OCI-M1 (cell line): ENCODE measurements around the gene CEP89.
"Not testable (repeated sequence)": the region's sequence is repeated elsewhere in the genome, so short reads cannot be mapped to it uniquely, and the experiment has no call there.

Experiments
- DNase-seq: peaks from one replicate; lab custom pipeline; 2025; lab: John Stamatoyannopoulos, UW

Gene CEP89

GRCh38 chr19:32869966-32870573 lies 101.7 kb downstream of the CEP89 start:
- no peak for DNase-seq

DNA sequence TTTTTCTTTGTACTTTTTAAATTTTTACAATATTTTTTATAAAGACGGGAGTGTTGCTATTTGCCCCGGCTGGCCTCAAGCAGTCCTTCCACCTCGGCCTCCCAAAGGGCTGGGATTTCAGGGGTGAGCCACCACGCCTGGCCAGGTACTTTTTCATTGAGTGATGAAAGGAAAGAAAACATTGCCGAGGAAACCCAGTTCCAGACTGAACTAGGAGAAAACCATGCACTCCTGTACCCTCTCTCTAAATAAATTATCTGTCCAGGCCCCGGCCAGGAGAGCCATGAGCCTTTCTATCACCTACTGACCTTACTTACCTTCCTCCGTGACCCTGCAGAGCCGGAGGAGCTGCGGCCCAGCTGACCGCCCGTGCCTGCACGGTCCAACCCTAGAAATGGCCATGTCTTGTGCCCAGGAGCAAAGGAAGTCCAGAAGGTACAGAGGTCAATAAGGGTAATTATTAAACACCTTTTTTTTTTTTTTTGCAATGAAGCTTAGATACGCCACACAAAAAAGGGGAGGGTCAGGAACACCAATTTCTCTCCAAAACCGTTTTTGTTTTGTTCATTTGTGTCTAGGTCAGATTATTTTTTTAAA lies 102.3 kb downstream of the CEP89 start, which contains the start of gene SLC7A9:
Gene SLC7A9, minus strand, starts transcription at position 399 of the 597 bp plus-strand sequence. CDS start 1,233 bp downstream, outside the sequence.
- no peak for DNase-seq

GRCh38 chr19:32868206-32868950 lies 103.4 kb downstream of the CEP89 start:
- DNase-seq, result no peak

GRCh38 chr19:32867436-32867835 lies 104.3 kb downstream of the CEP89 start:
- not testable (repeated sequence) for DNase-seq

- no peak for DNase-seq
Observed at GRCh38 chr19:32866564-32867265, 105.0 kb downstream of the CEP89 start.

DNA sequence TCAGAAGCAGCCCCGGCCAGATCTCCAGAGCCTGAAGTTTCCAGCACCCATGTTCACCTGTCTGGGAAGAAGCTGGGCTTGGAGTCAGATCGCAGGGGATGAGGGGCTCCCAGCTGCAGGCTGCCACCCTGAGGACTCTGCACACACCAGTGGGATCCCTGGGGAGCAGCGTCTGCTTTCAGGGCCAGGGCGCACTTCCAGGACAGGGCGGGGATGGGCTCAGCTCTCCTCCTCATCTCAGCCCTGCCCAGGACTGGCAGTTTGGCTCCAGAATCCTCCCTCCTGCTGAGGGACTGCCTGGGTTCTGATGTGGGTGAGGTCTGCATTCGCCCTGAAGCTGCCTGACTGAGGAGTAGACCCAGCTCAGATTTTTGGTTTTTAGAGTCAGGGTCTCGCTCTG lies 105.7 kb downstream of the CEP89 start:
- DNase-seq, result no peak

GRCh38 chr19:32865326-32865725 lies 106.4 kb downstream of the CEP89 start:
- DNase-seq, result no peak

DNA sequence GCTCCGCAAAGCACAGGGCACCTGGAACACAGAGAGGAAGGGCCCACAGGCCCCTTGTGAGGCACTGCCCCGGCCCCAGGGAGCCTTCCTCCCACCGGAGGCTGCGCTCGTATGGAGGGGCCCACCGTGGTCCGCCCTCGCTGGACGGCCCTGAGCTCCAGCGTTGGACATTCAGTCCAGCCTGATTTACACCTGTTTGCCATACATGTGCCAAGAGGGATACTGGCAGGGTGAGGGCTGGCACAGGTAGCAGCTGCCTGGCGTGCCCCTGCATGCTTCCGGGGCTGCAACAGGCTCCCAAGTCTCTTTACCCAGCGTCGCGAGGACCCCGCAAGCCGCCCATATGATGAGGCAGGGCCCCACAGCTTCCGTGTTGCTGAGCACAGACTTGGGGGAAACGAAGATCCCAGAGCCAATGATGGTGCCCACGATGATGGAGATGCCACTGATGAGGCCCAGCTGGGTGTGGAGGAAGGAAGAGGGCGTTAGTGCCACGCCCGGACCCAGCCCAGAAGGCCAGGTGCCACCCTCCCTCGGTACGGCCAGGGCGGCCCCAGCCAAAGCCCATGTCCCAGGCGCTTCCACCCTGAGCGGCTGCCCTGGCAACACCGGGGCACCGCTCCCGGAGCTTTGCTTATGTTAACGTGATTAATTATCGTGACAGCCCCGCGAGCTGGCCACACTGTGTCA lies 107.3 kb downstream of the CEP89 start:
- no peak for DNase-seq

- DNase-seq, result no peak
Observed at GRCh38 chr19:32863841-32864240, 107.9 kb downstream of the CEP89 start.

DNA sequence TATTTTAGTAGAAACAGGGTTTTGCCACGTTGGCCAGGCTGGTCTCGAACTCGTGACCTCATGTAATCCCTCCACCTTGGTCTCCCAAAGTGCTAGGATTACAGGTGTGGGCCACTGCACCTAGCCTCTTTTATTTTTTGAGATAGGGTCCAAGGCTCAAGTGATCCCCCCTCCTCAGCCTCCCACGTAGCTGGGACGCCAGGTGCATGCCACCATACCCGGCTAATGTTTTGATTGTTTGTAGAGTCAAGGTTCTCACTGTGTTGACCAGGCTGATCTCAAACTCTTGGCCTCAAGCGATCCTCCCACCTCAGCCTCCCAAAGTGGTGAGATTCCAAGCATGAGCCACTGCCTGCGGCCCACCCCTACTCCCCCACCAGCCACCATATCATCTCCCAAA lies 108.5 kb downstream of the CEP89 start:
- DNase-seq, result no peak

GRCh38 chr19:32862741-32863140 lies 109.0 kb downstream of the CEP89 start:
- DNase-seq, result no peak

- no peak for DNase-seq
Observed at GRCh38 chr19:32862173-32862572, 109.6 kb downstream of the CEP89 start.

DNA sequence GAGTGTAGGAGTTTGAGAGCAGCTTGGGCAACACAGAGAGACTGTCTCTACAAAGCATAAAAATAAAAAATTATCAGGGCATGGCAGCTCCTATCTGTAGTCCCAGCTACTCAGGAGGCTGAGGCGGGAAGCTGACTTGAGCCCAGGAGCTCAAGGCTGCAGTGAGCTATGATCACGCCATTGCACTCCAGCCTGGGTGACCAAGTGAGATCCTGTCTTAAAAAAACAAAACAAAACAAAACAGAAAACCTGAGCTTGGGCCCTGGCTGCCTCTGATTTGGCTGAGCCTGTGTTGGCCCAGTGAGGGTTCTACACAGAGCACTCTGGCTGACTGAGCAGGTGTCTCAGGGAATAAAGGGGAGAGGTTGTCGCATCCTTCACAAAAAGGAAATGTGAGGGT lies 110.2 kb downstream of the CEP89 start:
- DNase-seq, result peak; percentile 9

DNA sequence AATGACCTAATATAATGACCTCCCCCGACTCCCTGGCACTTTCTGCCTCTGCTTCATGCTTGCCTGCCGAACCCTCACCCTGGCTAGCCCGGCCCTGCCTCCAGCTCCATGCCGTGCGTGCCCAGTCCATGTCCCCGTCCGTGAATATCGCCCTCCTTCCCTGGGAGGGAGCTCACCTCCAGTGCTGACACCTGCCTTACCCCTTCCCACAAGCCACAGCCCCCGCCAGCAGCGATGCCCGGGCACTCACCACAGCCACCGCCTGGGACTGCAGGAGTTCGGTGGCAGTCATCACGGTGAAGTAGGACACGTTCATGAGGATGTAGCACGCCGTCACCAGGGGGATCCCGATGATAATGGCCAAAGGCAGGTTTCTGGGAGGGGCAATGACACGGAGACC lies 112.2 kb downstream of the CEP89 start:
- DNase-seq, result no peak

GRCh38 chr19:32858559-32858958 lies 113.2 kb downstream of the CEP89 start:
- no peak for DNase-seq

DNA sequence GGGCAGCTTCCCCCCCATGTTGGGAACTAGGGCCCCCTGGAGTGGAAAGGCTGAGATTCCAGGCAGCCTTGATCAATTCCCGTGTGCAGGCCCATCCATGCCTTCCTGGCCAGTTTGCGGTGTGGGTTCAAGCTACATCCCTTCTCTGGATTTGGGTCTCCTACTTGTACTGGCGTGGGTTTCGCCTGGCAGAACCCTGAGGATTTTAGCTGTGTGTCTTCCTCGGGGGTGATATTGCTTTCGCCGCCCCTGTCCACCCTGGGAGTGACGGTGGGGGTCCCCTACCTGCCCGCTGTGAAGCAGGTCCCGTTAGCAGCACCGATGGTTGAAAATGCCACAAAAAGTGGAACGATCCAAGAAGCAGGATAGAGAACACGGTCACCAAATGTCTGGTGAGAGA lies 113.6 kb downstream of the CEP89 start:
- DNase-seq, result no peak

DNA sequence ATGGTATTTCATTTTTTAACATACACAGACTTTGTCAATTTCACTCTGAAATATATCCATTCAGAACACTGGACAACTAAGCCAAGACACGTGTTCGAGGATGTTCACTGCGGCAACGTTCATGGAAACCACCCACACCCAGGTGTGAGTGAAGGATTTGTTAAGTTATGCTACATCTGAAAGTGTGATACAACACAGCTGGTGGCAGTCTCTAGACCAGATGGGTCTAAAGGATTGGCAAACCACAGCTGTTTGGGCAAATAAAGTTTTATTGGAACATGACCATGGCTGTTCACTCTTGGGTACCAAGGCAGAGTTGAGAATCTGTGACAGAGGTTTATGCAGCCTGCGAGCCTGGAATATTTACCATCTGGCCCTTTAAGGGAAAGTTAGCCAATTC lies 114.2 kb downstream of the CEP89 start:
- no peak for DNase-seq

DNA sequence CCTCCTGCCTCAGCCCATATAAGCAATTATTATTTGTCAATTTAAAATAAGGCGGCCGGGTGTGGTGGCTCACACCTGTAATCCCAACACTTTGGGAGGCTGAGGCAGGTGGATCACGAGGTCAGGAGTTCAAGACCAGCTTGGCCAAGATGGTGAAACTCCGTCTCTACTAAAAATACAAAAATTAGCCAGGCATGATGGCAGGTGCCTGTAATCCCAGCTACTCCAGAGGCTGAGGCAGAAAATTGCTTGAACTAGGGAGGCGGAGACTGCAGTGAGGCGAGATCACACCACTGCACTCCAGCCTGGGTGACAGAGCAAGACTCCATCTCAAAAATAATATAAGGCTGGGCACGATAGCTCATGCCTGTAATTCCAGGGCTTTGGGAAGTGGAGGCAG lies 114.9 kb downstream of the CEP89 start:
- DNase-seq, result not testable (repeated sequence)

DNA sequence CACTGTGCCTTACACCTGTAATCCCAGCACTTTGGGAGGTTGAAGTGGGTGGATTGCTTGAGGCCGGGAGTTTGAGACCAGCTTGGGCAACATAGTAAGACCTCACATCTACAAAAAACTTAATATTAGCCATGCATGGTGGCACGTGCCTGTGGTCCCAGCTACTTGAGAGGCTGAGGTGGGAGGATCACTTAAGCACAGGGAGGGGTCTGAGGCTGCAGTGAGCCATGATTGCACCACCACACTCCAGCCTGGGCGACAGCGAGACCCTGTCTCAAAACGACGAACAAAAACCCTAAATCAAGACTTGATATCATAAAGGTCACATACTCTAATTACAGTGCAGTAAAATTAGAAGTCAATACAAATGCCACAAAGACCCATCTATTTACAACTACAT lies 119.5 kb downstream of the CEP89 start:
- DNase-seq, result no peak

GRCh38 chr19:32848035-32848434 lies 123.7 kb downstream of the CEP89 start:
- DNase-seq, result not testable (repeated sequence)

GRCh38 chr19:32843716-32844245 lies 128.0 kb downstream of the CEP89 start:
- DNase-seq, result no peak

- no peak for DNase-seq
Observed at GRCh38 chr19:32842061-32842460, 129.7 kb downstream of the CEP89 start.
